C4-2B (cell line): ENCODE measurements around the gene SFXN1.

Source experiments
- CTCF ChIP-seq: fragments of 450-650 bp; conservative IDR thresholded peaks from 2 replicates; pipeline ENCODE4 v1.5.1; 2017; ENCODE audit warnings: mild to moderate bottlenecking
- ZFX ChIP-seq: fragments of 450-650 bp; IDR thresholded peaks from 2 replicates; pipeline ENCODE4 v1.6.1; 2017

DNA sequence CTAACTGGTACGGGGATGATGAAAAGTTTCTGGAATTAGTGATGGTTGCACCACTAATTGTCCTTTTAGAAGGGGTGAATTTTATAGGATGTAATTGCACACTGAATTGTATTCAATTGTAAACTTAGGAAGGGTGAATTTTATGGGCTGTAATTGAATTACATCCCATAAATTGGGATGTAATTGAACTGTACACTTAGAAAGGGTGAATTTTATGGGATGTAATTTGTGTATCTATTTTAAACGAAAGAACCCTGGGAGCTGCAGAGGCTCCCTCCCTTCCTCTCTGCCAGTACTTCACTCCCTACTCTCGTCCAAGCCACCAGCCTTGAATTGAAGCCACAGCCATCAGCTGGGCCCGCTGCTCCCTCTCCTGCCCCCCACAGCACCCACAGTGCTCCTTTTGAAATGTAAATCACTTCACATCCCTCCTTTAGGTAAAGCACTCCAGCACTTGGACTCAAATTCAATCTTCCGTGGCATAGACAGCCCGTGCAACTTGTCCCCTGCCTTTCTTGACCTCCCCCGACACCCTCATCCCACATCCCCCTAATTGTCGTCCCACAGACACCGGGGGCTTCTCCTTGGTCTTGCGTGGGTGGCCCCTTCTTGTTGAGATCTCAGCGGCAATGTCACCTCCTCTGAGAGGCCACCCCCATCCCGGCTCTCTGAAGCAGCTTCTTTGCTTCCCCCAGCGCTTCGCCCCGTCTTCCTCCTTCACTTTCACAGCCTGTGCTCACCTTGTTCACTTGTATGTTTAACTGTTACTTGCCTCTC is 95.3 kb downstream of the SFXN1 start:
- TF ChIP-seq CTCF (no peak), ZFX (no peak)
